ENCODE measurements around the gene SMTN. TPM values are rescaled to one million over a fixed set of nuclear protein-coding genes. Genes with fewer than 3 reads are reported as not detected.

Gene SMTN
- total RNA-seq, 1 experiment from 2014 or later = 145 TPM

DNA sequence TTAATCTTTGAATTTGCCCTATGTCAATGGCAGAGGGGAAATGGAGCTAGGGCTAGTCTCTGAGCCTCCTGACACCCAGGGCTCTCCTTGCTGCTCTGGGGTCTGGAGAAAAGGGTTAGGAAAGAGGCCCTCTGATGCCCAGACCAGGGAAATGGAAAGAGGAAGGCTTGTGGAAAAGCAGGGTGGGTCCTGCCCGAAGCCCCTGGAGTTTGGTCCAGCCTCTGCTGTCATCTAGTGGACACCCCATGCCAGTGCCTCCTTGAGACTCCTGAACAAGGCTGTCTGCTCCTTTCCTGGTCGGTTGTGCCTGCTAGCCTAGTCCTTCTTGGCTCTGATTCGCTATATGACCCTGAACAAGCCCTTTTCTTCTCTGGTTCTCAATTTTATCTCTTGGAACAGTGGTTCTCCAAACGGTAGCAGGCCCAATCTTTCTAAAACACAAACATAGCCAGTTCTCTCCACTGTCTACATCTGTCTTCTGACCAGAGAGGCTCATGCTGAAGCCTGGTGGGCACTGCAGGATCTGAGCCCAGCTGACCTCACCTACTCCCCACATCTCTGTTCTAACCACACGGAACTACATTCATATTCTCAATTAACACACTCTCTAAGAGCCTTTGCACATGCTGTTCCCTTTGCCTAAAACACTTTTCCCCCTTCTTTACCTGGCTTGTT, 68.0 kb downstream of the SMTN start:
- Histone ChIP-seq H3K4me3 (ENCODE audit: low read length) (no peak overlapping the region), H4K20me1 (ENCODE audit: low read length) (no peaks in the 10 kb centered on the region), H3F3A (ENCODE audit: low read length, unreplicated experiment) (no peaks in the 10 kb centered on the region), H3K27me3 (ENCODE audit: low read length) (no peaks in the 10 kb centered on the region), H3K27ac (ENCODE audit: low read length) (no peak overlapping the region), H2AFZ (ENCODE audit: low read length) (peak overlapping the region; percentile 24; the same call in 1 of the 2 replicates), H3K9me3 (ENCODE audit: low read length) (no peaks in the 10 kb centered on the region), H3K9me2 (replicated peaks; ENCODE audit: low read length) (no peaks in the 10 kb centered on the region), H3K4me2 (ENCODE audit: low read length) (no peak overlapping the region), H3K9ac (ENCODE audit: low read length) (no peak overlapping the region), H3K4me1 (ENCODE audit: insufficient read depth, low read length) (no peaks in the 10 kb centered on the region), H3K79me2 (ENCODE audit: low read length) (no peaks in the 10 kb centered on the region), H3K36me3 (ENCODE audit: low read depth, low read length) (no peaks in the 10 kb centered on the region)
- CTCF ChIA-PET = interaction anchor here (0.5 to 2.8 kb wide), 2 partner anchors 42 to 80 kb away, joined by 3 to 16 read pairs; partner anchors contain the start of gene SELENOM
- POLR2A ChIA-PET (ENCODE audit: unreplicated experiment) = no interaction called here
- TF ChIP-seq, protein P1, sequence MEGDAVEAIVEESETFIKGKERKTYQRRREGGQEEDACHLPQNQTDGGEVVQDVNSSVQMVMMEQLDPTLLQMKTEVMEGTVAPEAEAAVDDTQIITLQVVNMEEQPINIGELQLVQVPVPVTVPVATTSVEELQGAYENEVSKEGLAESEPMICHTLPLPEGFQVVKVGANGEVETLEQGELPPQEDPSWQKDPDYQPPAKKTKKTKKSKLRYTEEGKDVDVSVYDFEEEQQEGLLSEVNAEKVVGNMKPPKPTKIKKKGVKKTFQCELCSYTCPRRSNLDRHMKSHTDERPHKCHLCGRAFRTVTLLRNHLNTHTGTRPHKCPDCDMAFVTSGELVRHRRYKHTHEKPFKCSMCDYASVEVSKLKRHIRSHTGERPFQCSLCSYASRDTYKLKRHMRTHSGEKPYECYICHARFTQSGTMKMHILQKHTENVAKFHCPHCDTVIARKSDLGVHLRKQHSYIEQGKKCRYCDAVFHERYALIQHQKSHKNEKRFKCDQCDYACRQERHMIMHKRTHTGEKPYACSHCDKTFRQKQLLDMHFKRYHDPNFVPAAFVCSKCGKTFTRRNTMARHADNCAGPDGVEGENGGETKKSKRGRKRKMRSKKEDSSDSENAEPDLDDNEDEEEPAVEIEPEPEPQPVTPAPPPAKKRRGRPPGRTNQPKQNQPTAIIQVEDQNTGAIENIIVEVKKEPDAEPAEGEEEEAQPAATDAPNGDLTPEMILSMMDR (conservative IDR thresholded peaks at IDR 0.05; ENCODE audit: low read depth, low read length) = peak; percentile 83
- TF ChIP-seq EZH2phosphoT487 (IDR thresholded peaks at IDR 0.05; ENCODE audit: borderline replicate concordance, low read length) = no peak
- TF ChIP-seq EZH2 (IDR thresholded peaks at IDR 0.05; ENCODE audit: low read length, unreplicated experiment) = no peak
- no TSS peak for BruUV-seq (replicated peaks)
- DNase-seq (peak; percentile 70), ATAC-seq (peak; percentile 95)
- intact Hi-C loops (cut with micrococcal nuclease) = loop anchor here (1.0 kb wide), 2 partner anchors 42 to 202 kb away; partner anchors contain the start of gene SELENOM

DNA sequence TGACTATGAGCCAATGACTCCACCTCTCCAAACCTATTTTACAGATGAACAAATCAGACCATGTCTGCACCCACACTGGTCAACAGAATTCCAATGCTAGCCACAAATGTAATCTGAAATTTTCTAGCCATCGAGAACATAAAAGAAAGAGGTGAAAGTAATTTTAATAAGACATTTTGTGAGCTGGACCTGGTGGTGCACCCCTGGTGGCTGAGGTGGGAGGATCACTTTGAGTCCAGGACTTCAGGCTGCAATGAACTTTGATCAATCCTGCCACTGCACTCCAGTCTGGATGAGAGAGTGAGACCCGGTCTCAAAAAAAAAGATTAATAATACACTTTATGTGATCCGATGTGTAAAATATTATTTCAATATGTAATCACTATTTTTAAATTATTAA, 69.5 kb downstream of the SMTN start:
- POLR2A ChIA-PET (ENCODE audit: unreplicated experiment) = no interaction called here
- DNase-seq = peak; percentile 18

More for the DNA sequence above, 69.5 kb downstream of the SMTN start:
- Histone ChIP-seq H3F3A (ENCODE audit: low read length, unreplicated experiment) (no peaks in the 10 kb centered on the region), H3K9me3 (ENCODE audit: low read length) (no peaks in the 10 kb centered on the region), H3K36me3 (ENCODE audit: low read depth, low read length) (no peaks in the 10 kb centered on the region), H4K20me1 (ENCODE audit: low read length) (no peaks in the 10 kb centered on the region), H3K4me2 (ENCODE audit: low read length) (no peak overlapping the region), H2AFZ (ENCODE audit: low read length) (no peak overlapping the region), H3K4me1 (ENCODE audit: insufficient read depth, low read length) (peaks cover 4% of the 10 kb centered on the region; the same call in 1 of the 2 replicates), H3K9ac (ENCODE audit: low read length) (no peak overlapping the region), H3K27ac (ENCODE audit: low read length) (no peak overlapping the region), H3K9me2 (replicated peaks; ENCODE audit: low read length) (no peaks in the 10 kb centered on the region), H3K79me2 (ENCODE audit: low read length) (no peaks in the 10 kb centered on the region), H3K27me3 (ENCODE audit: low read length) (no peaks in the 10 kb centered on the region), H3K4me3 (ENCODE audit: low read length) (no peak overlapping the region)
- TF ChIP-seq, protein P1 (conservative IDR thresholded peaks at IDR 0.05; ENCODE audit: low read depth, low read length) = peak; percentile 53
- TF ChIP-seq EZH2 (IDR thresholded peaks at IDR 0.05; ENCODE audit: low read length, unreplicated experiment) = no peak
- TF ChIP-seq EZH2phosphoT487 (IDR thresholded peaks at IDR 0.05; ENCODE audit: borderline replicate concordance, low read length) = no peak
- peak; percentile 53 for ATAC-seq
- no TSS peak for BruUV-seq (replicated peaks)
- intact Hi-C loops (cut with micrococcal nuclease) = no loop called here
- CTCF ChIA-PET = interaction anchor here (1.0 kb wide), 1 partner anchor 43 kb away, joined by 13 read pairs; the partner anchor contains the start of gene SELENOM

All from PC-3 (cell line).